Panc1 (cell line): ENCODE data around the gene ATP9A. TPM values are rescaled to one million over a fixed set of nuclear protein-coding genes. Genes with fewer than 3 reads are reported as not detected.

ENCODE experiments used
- ATAC-seq: fragments of 200-7000 bp; cut with Tn5 transposase; 2 replicates; pipeline ENCODE4 v1.9.1; 2020; ENCODE audit warnings: mild to moderate bottlenecking, moderate library complexity
- BruUV-seq: library from RNA; stranded (reverse); fragments of 400-500 nt; replicated peaks from 2 replicates; lab custom pipeline; 2021; lab: Mats Ljungman, UMichigan
- CTCF ChIA-PET: fragments of 300-600 bp; sonication (Branson Sonifier 250); formaldehyde crosslinking; loops from one replicate; lab custom pipeline; 2022; ENCODE audit warnings: antibody characterized with exemption; lab: Charles Lee
- POLR2A ChIA-PET: fragments of 300-600 bp; sonication (Branson Sonifier 250); formaldehyde crosslinking; loops from one replicate; lab custom pipeline; 2022; ENCODE audit warnings: antibody characterized with exemption; lab: Charles Lee
- DNase-seq: peaks from one replicate; pipeline ENCODE4 v3.0.0-alpha.2; 2010; ENCODE audit warnings: low read depth, low spot score
- H3K27ac ChIP-seq: 2 replicates; pipeline ENCODE4 v1.5.1; 2011; ENCODE audit warnings: mild to moderate bottlenecking, low read length, inconsistent platforms
- H3K27me3 ChIP-seq: fragments of 200-500 bp; sonication (Bioruptor generic); 2 replicates; pipeline ENCODE4 v1.6.0; 2014; ENCODE audit warnings: low read length, inconsistent platforms; ENCODE audit not compliant: control insufficient read depth, insufficient read depth
- H3K36me3 ChIP-seq: fragments of 200-500 bp; sonication (Bioruptor generic); 2 replicates; pipeline ENCODE4 v1.5.1; 2014; ENCODE audit warnings: inconsistent platforms, mild to moderate bottlenecking, low read length, moderate library complexity; ENCODE audit not compliant: control insufficient read depth, insufficient read depth
- H3K4me1 ChIP-seq: 2 replicates; pipeline ENCODE4 v1.5.1; 2011; ENCODE audit warnings: inconsistent platforms, mild to moderate bottlenecking, low read length, moderate library complexity; ENCODE audit not compliant: control insufficient read depth, insufficient read depth
- H3K4me3 ChIP-seq, 2 experiments: 2 replicates each; pipeline ENCODE4 v1.5.1; 2011 to 2012; ENCODE audit warnings: low read depth in 2 of 2, low read length in 2 of 2, mild to moderate bottlenecking in 2 of 2, inconsistent platforms in 1 of 2, moderate library complexity in 1 of 2
- H3K9me3 ChIP-seq: fragments of 200-500 bp; sonication (Bioruptor generic); 2 replicates; pipeline ENCODE4 v1.5.1; 2014; ENCODE audit warnings: low read depth, mild to moderate bottlenecking, inconsistent platforms, low read length, moderate library complexity; ENCODE audit not compliant: control insufficient read depth, insufficient read depth
- POLR2AphosphoS5 ChIP-seq: IDR thresholded peaks from 2 replicates; pipeline ENCODE4 v1.6.1; 2012; ENCODE audit warnings: mild to moderate bottlenecking, low read depth, low read length, moderate library complexity
- SIN3A ChIP-seq: IDR thresholded peaks from 2 replicates; pipeline ENCODE4 v1.6.1; 2012; ENCODE audit warnings: low read depth, mild to moderate bottlenecking, low read length, moderate library complexity, borderline replicate concordance; ENCODE audit not compliant: insufficient read depth
- TCF7L2 ChIP-seq: IDR thresholded peaks from 2 replicates; pipeline ENCODE4 v1.6.1; 2011; ENCODE audit warnings: mild to moderate bottlenecking, low read depth, low read length, inconsistent platforms
- in situ Hi-C: cut with HindIII; loops from 2 replicates; pipeline ENCODE4 v1.10.0; 2016; ENCODE audit warnings: low sequenced_read_pairs, low pct_unique_long_range_greater_than_20kb
- intact Hi-C: fragments of 100-400 bp; cut with micrococcal nuclease; formaldehyde crosslinking; loops from one replicate; pipeline ENCODE4 v1.10.0; 2022; ENCODE audit not compliant: unreplicated experiment
- total RNA-seq: library from RNA; stranded (reverse); gene quantifications from one replicate; pipeline ENCODE4 v1.2.1, GENCODE V29; 2021; ENCODE audit not compliant: unreplicated experiment
- TF ChIP-seq, protein P1 (sequence below): fragments of 450-650 bp; IDR thresholded peaks from 2 replicates; pipeline ENCODE4 v1.5.1; 2017; ENCODE audit warnings: mild to moderate bottlenecking
- TF ChIP-seq, protein P2 (sequence below), 2 experiments: IDR thresholded peaks; 2 replicates each; pipeline ENCODE4 v1.6.1; 2011 to 2012; ENCODE audit warnings: low read depth in 2 of 2, control low read depth in 1 of 2, low read length in 1 of 2, mild to moderate bottlenecking in 1 of 2, moderate library complexity in 1 of 2; ENCODE audit not compliant: insufficient read depth in 1 of 2

Gene ATP9A
- total RNA-seq, 1 experiment from 2014 or later: 8.7 TPM

DNA sequence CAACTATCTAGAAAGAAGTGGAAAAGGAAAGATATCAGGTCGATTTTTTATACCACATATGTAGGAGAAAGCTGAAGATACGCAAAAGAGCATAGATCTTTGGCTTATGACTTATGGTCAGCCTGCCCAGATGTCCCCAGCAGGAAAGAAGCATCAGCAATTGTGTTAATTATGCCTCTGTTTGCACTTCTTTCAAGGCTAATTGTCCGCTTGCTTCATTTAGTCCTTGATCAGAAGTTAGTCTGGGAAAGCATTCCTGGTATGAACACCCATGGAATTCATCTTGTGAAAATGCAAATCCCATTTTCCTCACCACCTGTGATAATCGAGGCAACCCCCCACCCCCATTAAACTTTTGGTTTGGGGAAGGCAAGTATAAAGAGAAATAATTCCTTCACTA is 62.8 kb downstream of the ATP9A start:
- POLR2A ChIA-PET: no interaction called here
- Histone ChIP-seq H3K4me3 (no peak overlapping the region), H3K36me3 (no peaks in the 10 kb centered on the region), H3K4me1 (no peaks in the 10 kb centered on the region), H3K9me3 (no peaks in the 10 kb centered on the region), H3K27ac (no peak overlapping the region), H3K27me3 (no peaks in the 10 kb centered on the region)
- no peak for DNase-seq
- no peak for ATAC-seq
- BruUV-seq: no TSS peak
- intact Hi-C loops: no loop called here
- CTCF ChIA-PET: no interaction called here
- TF ChIP-seq, protein P1, sequence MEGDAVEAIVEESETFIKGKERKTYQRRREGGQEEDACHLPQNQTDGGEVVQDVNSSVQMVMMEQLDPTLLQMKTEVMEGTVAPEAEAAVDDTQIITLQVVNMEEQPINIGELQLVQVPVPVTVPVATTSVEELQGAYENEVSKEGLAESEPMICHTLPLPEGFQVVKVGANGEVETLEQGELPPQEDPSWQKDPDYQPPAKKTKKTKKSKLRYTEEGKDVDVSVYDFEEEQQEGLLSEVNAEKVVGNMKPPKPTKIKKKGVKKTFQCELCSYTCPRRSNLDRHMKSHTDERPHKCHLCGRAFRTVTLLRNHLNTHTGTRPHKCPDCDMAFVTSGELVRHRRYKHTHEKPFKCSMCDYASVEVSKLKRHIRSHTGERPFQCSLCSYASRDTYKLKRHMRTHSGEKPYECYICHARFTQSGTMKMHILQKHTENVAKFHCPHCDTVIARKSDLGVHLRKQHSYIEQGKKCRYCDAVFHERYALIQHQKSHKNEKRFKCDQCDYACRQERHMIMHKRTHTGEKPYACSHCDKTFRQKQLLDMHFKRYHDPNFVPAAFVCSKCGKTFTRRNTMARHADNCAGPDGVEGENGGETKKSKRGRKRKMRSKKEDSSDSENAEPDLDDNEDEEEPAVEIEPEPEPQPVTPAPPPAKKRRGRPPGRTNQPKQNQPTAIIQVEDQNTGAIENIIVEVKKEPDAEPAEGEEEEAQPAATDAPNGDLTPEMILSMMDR: no peak
- TF ChIP-seq POLR2AphosphoS5 (no peak), TCF7L2 (no peak), SIN3A (no peak)
- TF ChIP-seq, protein P2, sequence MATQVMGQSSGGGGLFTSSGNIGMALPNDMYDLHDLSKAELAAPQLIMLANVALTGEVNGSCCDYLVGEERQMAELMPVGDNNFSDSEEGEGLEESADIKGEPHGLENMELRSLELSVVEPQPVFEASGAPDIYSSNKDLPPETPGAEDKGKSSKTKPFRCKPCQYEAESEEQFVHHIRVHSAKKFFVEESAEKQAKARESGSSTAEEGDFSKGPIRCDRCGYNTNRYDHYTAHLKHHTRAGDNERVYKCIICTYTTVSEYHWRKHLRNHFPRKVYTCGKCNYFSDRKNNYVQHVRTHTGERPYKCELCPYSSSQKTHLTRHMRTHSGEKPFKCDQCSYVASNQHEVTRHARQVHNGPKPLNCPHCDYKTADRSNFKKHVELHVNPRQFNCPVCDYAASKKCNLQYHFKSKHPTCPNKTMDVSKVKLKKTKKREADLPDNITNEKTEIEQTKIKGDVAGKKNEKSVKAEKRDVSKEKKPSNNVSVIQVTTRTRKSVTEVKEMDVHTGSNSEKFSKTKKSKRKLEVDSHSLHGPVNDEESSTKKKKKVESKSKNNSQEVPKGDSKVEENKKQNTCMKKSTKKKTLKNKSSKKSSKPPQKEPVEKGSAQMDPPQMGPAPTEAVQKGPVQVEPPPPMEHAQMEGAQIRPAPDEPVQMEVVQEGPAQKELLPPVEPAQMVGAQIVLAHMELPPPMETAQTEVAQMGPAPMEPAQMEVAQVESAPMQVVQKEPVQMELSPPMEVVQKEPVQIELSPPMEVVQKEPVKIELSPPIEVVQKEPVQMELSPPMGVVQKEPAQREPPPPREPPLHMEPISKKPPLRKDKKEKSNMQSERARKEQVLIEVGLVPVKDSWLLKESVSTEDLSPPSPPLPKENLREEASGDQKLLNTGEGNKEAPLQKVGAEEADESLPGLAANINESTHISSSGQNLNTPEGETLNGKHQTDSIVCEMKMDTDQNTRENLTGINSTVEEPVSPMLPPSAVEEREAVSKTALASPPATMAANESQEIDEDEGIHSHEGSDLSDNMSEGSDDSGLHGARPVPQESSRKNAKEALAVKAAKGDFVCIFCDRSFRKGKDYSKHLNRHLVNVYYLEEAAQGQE (IDR thresholded peaks at IDR 0.05; ENCODE audit: insufficient read depth in 1 of 2, low read depth in 2 of 2, low read length in 1 of 2): no peak
- in situ Hi-C loops: no loop called here

DNA sequence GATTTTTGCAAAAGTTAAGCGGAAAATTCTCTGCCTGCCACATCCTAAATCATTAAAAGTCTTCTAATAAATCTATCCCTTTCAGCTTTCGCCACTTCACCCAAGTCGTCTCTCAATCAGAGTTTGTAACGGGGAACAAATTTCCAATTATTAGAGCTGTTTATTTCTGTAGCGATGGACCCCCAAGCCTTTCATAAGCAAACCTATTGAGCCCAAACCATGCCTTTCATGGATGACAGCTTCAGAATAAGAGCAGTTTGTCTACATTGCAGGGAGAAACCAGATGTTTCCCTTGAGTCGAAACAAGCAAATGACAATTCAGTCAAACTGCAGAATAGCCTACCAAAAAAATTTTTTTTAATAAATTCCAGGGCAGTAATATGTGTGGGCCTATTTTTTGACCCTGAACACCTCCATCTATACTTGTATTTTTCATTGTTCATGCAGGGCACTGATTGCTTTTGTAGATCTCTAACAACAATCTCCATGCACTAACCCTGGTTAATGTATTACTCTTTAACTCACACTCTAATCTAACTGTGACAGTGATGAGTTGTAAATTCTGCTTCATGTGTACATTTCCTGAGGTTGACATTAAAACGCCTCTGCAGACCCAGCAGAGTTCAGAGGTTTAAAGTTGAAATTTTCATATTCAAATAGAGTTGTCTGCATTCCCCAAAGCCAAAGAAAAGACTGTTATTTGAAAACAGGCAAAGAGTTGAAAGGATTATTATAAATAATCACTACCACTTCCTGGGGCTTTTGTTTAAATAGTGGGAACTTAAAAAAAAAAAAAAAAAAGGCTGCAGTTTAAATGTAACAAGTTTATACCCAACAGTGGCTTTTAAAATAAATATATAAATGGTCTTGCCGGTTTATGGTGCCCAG is 64.5 kb downstream of the ATP9A start:
- in situ Hi-C loops: no loop called here
- CTCF ChIA-PET: interaction anchor here (0.5 kb wide), 1 partner anchor 58 kb away, joined by 3 read pairs; no protein-coding TSS in a partner anchor

More for the DNA sequence above, 64.5 kb downstream of the ATP9A start:
- BruUV-seq: no TSS peak
- ATAC-seq: no peak
- Histone ChIP-seq H3K4me1 (no peaks in the 10 kb centered on the region), H3K9me3 (no peaks in the 10 kb centered on the region), H3K27ac (no peak overlapping the region), H3K4me3 (no peak overlapping the region), H3K27me3 (no peaks in the 10 kb centered on the region), H3K36me3 (no peaks in the 10 kb centered on the region)
- POLR2A ChIA-PET: no interaction called here
- TF ChIP-seq SIN3A: no peak
- TF ChIP-seq, protein P2 (IDR thresholded peaks at IDR 0.05; ENCODE audit: insufficient read depth in 1 of 2, low read depth in 2 of 2, low read length in 1 of 2): no peak
- no peak for TF ChIP-seq TCF7L2
- no peak for TF ChIP-seq POLR2AphosphoS5
- TF ChIP-seq, protein P1: no peak
- intact Hi-C loops: no loop called here
- DNase-seq: no peak
